Neural cell (in vitro differentiated cells): Measurements from ENCODE around the gene DUS1L. TPM values are rescaled to one million over a fixed set of nuclear protein-coding genes. Genes with fewer than 3 reads are reported as not detected.

Experiments used
- H2AFZ ChIP-seq: fragments of 200-600, 300-800 bp; sonication (generic), shearing (Covaris generic); 2 replicates; pipeline ENCODE4 v1.6.0; 2014; ENCODE audit warnings: low read depth, mild to moderate bottlenecking, antibody characterized with exemption, low read length, moderate library complexity
- H3F3A ChIP-seq: fragments of 200-600 bp; shearing (Covaris generic); 2 replicates; pipeline ENCODE4 v1.6.1; 2016; ENCODE audit warnings: mild to moderate bottlenecking, moderate library complexity, mixed read lengths, antibody characterized with exemption, low read length; ENCODE audit not compliant: insufficient read depth, poor library complexity, severe bottlenecking
- H3K27ac ChIP-seq: fragments of 200-600, 300-800 bp; sonication (generic), shearing (Covaris generic); 2 replicates; pipeline ENCODE4 v1.5.1; 2014; ENCODE audit warnings: mild to moderate bottlenecking, low read length, moderate library complexity
- H3K27me3 ChIP-seq: fragments of 300-800, 200-600 bp; sonication (generic), shearing (Covaris generic); 2 replicates; pipeline ENCODE4 v1.6.0; 2014; ENCODE audit warnings: mild to moderate bottlenecking, low read depth, low read length, moderate library complexity; ENCODE audit not compliant: insufficient read depth
- H3K36me3 ChIP-seq: fragments of 300-800, 200-600 bp; sonication (generic), shearing (Covaris generic); 2 replicates; pipeline ENCODE4 v1.5.1; 2014; ENCODE audit warnings: mild to moderate bottlenecking, antibody characterized with exemption, low read length, moderate library complexity; ENCODE audit not compliant: insufficient read depth
- H3K4me2 ChIP-seq: fragments of 300-800, 200-600 bp; sonication (generic), shearing (Covaris generic); 2 replicates; pipeline ENCODE4 v1.6.0; 2014; ENCODE audit warnings: mild to moderate bottlenecking, low read length
- H3K4me3 ChIP-seq: fragments of 300-800, 200-600 bp; sonication (generic), shearing (Covaris generic); 2 replicates; pipeline ENCODE4 v1.5.1; 2014; ENCODE audit warnings: mild to moderate bottlenecking, low read length, moderate library complexity
- H3K79me2 ChIP-seq: fragments of 200-600 bp; shearing (Covaris generic); replicated peaks from 2 replicates; pipeline ENCODE4 v1.6.0; 2014; ENCODE audit warnings: mild to moderate bottlenecking, low read length, moderate library complexity; ENCODE audit not compliant: insufficient read depth
- H3K9ac ChIP-seq: fragments of 300-800, 200-600 bp; sonication (generic), shearing (Covaris generic); 2 replicates; pipeline ENCODE4 v1.6.1; 2016; ENCODE audit warnings: mild to moderate bottlenecking, low read length, mixed read lengths
- H3K9me2 ChIP-seq: fragments of 200-600 bp; shearing (Covaris generic); 2 replicates; pipeline ENCODE4 v1.6.1; 2016; ENCODE audit warnings: mild to moderate bottlenecking, low read length, mixed read lengths; ENCODE audit not compliant: insufficient read depth
- H3K9me3 ChIP-seq: fragments of 200-600, 300-800 bp; sonication (generic), shearing (Covaris generic); 2 replicates; pipeline ENCODE4 v1.6.1; 2016; ENCODE audit warnings: mild to moderate bottlenecking, mixed run types, low read length, moderate library complexity, mixed read lengths
- H4K20me1 ChIP-seq: fragments of 200-600 bp; shearing (Covaris generic); 2 replicates; pipeline ENCODE4 v1.6.1; 2016; ENCODE audit warnings: mild to moderate bottlenecking, mixed run types; ENCODE audit not compliant: insufficient read depth
- CTCF ChIP-seq: fragments of 450-650 bp; IDR thresholded peaks from 2 replicates; pipeline ENCODE4 v1.5.1; 2014; ENCODE audit warnings: antibody characterized with exemption, mild to moderate bottlenecking, moderate library complexity; ENCODE audit not compliant: poor library complexity, severe bottlenecking
- EP300 ChIP-seq: fragments of 450-650 bp; conservative IDR thresholded peaks from 2 replicates; pipeline ENCODE4 v1.6.1; 2014; ENCODE audit warnings: antibody characterized with exemption, mild to moderate bottlenecking, moderate library complexity; ENCODE audit not compliant: poor library complexity, severe bottlenecking
- EZH2 ChIP-seq: fragments of 200-600, 300-800 bp; shearing (Covaris generic), sonication (generic); IDR thresholded peaks from 2 replicates; pipeline ENCODE4 v1.6.1; 2014; ENCODE audit warnings: antibody characterized with exemption, low read length, borderline replicate concordance, mild to moderate bottlenecking; ENCODE audit not compliant: insufficient read depth, poor library complexity, severe bottlenecking
- MXI1 ChIP-seq: fragments of 450-650 bp; conservative IDR thresholded peaks from 2 replicates; pipeline ENCODE4 v1.6.1; 2014; ENCODE audit warnings: antibody characterized with exemption, mild to moderate bottlenecking; ENCODE audit not compliant: poor library complexity, severe bottlenecking
- POLR2AphosphoS5 ChIP-seq: IDR thresholded peaks from 2 replicates; pipeline ENCODE4 v1.6.1; 2012
- RAD21 ChIP-seq: fragments of 450-650 bp; conservative IDR thresholded peaks from 2 replicates; pipeline ENCODE4 v1.6.1; 2014; ENCODE audit warnings: antibody characterized with exemption, mild to moderate bottlenecking, moderate library complexity
- REST ChIP-seq: IDR thresholded peaks from 2 replicates; pipeline ENCODE4 v1.6.1; 2012; ENCODE audit warnings: borderline replicate concordance
- SMC3 ChIP-seq: fragments of 450-650 bp; conservative IDR thresholded peaks from 2 replicates; pipeline ENCODE4 v1.6.1; 2014; ENCODE audit warnings: antibody characterized with exemption, mild to moderate bottlenecking, moderate library complexity; ENCODE audit not compliant: poor library complexity
- TAF1 ChIP-seq: IDR thresholded peaks from 2 replicates; pipeline ENCODE4 v1.6.1; 2012; ENCODE audit warnings: low read depth
- polyA plus RNA-seq: library from polyadenylated mRNA; depleted of rRNA; stranded (reverse); fragments of >200 nt; gene quantifications from 2 replicates; pipeline ENCODE4 v1.2.3, GENCODE V29; 2014

The DUS1L gene
- polyA plus RNA-seq, 1 donor from 2014 or later: 100 TPM

- Histone ChIP-seq H3K4me2 (peak overlapping the region; percentile 61), H3K9me2 (no peaks in the 10 kb centered on the region), H3K27ac (no peak overlapping the region), H2AFZ (no peak overlapping the region), H3K9ac (peak overlapping the region; percentile 72), H4K20me1 (no peaks in the 10 kb centered on the region), H3K9me3 (no peaks in the 10 kb centered on the region), H3K79me2 (no peaks in the 10 kb centered on the region), H3K4me3 (peak overlapping the region; percentile 94), H3K27me3 (no peaks in the 10 kb centered on the region), H3K36me3 (no peaks in the 10 kb centered on the region), H3F3A (no peaks in the 10 kb centered on the region)
- no peak for TF ChIP-seq POLR2AphosphoS5
- peak; percentile 72 for TF ChIP-seq MXI1
Observed at GRCh38 chr17:82065193-82065637, 389 bp downstream of the DUS1L start.

GRCh38 chr17:82064433-82065192, 991 bp downstream of the DUS1L start:
- H4K20me1 ChIP-seq: no peaks in the 10 kb centered on the region
- no peaks in the 10 kb centered on the region for H3K27me3 ChIP-seq
- no peak overlapping the region for H2AFZ ChIP-seq
- H3F3A ChIP-seq: no peaks in the 10 kb centered on the region
- peak overlapping the region; percentile 72 for H3K9ac ChIP-seq
- H3K36me3 ChIP-seq: no peaks in the 10 kb centered on the region
- peak overlapping the region; percentile 94 for H3K4me3 ChIP-seq
- H3K9me2 ChIP-seq: no peaks in the 10 kb centered on the region
- H3K4me2 ChIP-seq: peak overlapping the region; percentile 61
- TF ChIP-seq RAD21 (no peak), TAF1 (no peak), POLR2AphosphoS5 (no peak), SMC3 (no peak), EZH2 (no peak), MXI1 (no peak), EP300 (no peak), REST (no peak), CTCF (no peak)
- no peaks in the 10 kb centered on the region for H3K9me3 ChIP-seq
- no peaks in the 10 kb centered on the region for H3K79me2 ChIP-seq
- no peak overlapping the region for H3K27ac ChIP-seq
